DMS153 (cell line): ENCODE results near the gene GJA10.

Experiments used
- DNase-seq: peaks from one replicate; lab custom pipeline; 2025; lab: John Stamatoyannopoulos, UW

Gene GJA10

DNA sequence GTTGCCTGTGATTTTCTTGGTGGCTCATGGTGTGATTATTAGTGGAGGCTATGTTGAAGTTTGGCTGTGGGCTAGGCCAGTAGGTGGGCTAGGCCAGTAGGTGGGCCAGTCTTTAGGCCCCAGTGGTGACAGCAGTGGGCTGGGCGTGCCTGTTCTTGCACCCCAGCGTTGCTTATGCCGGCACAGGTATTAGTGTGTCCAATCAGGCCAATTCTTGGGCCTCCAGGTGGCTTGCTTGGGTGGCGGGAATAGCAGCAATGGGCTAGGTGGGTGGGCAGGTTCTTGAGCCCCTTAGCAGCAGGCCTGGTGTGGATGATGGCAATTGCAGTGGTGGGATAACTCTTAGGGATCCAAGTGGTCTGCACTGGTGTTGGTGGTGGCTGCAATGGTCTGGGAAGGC is 22.9 kb downstream of the GJA10 start:
- DNase-seq = no peak

GRCh38 chr6:89917801-89918366 is 23.6 kb downstream of the GJA10 start:
- DNase-seq = no peak

GRCh38 chr6:89921197-89921596 is 26.9 kb downstream of the GJA10 start:
- no peak for DNase-seq

- DNase-seq = no peak
These were observed 27.4 kb downstream of the GJA10 start for GRCh38 chr6:89921691-89922090.

DNA sequence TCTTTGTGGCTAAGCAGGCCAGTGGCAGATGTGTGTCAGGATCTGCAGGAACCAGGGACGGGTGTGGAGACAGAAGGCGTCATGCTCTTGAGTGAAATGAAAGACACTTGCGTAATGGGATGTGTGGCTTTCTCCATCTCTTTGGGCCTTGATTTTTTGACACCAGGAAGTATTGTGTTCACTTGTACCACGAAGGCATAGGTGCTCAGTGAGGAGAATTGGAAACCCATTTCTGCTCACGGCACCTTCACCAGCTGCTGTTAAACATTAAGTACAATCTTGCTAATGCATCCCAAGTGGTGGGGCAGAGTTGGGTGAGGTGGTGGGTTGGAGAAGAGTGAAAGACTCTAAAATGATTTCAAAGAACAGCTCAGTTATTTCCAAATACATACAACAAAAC is 30.0 kb downstream of the GJA10 start:
- no peak for DNase-seq

- DNase-seq = no peak
These were observed 31.6 kb downstream of the GJA10 start for GRCh38 chr6:89925826-89926225.

DNA sequence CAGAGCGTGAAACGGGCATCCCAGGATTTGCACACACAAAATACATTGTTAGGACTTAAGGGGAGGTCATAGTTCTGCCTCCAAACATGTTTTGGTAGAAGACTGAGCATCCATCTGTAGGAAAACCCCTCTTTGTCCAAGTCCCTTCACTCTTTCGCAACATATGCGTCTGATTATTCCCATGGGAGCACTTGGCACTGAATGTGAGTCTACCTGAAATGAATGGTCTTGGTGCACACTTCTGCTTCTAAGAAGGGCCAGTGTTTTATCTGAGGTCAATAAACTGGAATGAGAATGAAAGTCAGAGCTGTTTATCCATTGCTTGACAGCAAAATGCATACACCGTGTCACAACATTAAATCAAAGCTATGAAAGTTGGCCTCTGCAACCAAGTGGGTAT is 33.0 kb downstream of the GJA10 start:
- peak; percentile 13 for DNase-seq

DNA sequence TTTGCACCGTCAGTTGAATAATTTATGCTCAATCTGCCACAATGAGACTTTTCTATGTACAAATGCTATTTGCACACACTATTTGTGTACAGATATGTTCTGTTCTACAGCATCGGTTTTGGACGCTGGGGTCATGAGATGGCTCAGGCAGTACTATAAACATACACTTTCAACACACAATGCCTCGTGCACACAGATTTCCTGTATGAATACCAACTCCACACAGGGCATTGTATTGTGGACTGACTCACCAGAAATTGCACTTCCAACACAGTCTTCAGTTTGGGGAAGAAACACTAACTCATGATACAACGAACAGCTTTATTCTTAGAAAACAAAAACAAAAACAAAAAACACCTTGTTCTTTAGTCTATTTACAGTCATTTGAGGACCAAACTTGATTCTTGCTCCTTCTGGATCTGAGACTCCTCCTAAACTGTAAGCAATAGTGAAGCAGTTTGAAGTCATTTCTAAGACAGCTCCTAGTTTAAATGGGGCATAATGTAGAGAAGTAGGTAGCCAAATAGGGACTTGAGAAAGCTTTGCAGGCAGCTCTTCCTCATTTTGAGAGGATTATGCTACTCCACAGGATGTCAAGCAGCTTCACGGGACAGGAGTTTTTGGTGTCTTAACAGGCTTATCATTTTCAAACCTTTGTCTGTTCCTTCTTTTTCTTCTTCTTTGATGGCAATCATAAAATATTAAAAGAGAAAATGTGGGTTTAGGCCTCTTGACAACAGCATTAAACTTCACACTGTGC is 33.7 kb downstream of the GJA10 start:
- no peak for DNase-seq

DNA sequence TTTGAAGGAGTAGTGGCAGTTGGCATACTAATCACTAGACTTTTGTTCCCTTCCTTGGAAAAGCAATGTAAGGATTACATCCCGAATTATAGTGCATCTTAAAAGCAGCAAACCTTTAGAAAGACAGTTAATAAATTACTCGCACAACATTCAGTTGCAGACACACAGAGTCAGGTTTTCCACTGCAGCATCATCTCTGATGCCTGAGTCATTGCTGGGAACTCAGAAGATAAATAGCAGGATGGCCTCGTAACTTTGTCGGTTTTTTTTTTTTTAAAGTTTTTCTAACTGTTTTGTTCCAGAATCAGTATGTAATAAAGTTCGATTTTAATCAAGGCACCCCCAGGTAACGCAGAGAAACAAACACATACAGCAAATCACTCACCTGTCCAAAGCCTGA is 34.3 kb downstream of the GJA10 start:
- DNase-seq = no peak

DNA sequence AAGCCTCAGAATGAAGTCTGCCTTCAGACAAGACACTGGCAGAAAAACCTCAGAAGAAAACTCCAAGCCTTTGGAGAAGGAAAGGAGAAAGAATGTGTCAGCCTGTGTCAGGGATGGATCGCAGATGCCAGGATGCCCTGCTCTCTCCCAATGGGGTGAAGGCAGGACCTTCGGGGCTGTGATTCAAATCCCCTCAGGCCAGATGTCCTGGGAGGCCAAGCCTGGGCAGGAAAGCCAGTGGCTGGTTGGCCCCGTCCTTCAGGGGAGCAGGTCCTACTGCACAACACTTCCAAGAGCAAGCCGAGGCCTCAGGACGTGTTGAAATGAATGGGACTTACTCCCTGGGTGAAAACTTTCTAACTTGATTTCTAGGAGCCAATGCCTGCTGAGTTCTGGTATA is 36.5 kb downstream of the GJA10 start:
- DNase-seq = no peak

DNA sequence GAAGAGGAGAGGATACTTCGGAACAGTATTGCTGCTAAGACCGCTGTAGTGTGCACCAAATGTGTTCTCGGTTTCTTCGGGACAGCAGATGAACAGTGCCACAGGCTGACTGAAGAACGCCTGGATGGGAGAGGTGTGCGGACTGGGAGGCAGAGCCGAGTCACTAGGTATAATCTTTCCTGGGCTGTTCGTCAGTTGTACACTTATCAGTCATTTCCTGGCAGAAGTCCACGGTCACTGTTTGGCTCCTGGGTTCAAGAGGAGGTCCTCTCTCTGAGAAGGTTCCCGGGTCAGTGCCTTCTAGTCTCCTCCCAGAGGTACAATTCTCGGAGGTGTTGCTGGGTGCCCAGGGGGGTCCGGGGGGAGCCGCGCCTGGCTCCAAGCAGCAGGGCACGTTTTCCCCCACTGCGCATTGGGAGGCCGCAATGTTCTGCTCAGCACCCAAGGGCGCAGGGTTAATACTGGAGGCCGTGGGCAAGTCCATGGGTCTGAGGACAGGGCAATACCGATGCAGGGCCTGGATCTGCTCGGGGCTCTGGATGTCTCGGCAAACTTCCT is 38.1 kb downstream of the GJA10 start:
- no peak for DNase-seq

DNA sequence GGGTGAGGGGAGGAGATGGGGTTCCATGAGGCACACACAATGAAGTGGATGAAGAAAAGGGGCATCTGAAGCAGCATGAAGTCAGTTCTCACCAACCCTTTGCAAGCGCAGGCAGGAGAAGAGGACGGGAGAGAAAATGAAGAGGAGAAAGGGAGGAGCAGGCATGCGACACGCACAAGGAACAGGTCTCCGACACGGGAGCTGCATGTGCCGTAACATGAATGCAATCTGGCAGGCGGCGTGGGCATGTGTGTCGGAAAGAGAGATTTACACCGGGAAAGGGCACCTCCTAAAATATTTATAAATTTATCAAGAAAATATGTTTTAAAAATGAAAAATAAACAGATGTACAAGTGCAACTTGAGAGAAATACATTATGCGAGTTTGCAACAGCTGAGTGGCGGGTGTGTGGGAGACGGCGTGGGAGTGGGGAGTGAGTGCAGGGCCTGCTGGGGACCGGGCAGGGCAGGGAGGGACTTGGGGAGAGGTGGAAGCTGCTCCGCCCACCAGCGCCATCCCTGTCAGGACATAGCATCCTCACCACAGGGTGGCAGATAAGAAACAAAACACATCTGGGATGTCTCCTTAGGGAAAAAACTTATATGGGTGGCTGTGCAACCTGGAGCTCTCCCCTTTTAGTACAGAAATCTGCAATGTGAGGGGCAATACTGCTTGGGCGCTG is 40.6 kb downstream of the GJA10 start:
- no peak for DNase-seq

DNA sequence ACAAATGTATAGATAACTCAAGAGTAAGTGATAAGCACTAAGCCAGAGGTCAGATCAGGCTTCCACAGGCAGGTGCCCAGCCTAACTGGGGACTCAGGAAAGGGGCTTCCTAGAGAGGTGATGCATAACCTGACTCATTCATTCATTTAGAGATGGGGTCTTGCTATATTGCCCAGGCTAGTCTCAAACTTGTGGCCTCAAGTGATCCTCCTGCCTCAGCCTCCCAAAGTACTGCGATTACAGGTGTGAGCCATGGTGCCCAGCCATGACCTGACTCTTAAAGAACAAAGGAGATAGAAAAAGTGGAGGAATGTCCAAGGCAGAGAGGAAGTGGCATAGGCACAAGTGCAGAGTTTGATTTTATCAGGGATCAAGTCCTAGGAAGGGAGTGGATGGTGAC is 41.9 kb downstream of the GJA10 start:
- DNase-seq = no peak

DNA sequence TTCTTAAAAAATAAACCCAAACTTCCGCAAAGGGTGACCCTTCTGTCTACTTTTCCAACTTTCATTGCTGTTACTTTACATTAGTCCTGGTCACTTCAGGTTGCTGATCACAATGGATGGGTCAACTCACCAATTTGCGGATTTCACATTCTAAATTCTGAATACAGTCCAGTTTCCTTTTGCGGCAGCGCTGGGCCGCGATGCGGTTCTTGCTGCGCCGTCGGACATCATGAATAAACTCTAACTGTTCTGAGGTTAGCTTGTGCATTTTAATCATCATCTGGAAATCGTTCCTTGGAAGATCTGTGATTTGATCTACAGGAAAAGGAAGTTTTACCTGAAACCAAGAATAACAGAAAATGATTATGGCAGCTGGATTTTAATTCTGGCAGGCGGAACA is 43.7 kb downstream of the GJA10 start:
- DNase-seq = no peak

DNA sequence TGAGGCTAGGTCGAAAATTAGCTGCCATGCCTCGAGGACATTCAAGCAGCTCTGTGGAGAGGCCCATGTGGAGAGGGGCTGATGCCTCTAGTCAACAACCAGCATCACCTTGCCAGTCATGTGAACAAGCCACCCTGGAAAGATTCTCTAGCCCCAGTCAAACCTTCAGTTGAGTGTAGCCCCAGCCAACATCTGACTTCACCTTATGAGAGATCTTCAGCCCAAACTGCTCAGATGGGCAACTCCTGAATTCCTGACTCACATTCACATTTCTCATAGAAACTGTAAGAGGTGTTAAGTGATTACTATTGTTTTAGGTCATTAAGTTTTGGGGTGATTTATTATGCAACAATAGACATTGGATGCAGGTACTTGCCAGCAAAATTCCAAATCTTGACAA is 44.9 kb downstream of the GJA10 start:
- no peak for DNase-seq

DNA sequence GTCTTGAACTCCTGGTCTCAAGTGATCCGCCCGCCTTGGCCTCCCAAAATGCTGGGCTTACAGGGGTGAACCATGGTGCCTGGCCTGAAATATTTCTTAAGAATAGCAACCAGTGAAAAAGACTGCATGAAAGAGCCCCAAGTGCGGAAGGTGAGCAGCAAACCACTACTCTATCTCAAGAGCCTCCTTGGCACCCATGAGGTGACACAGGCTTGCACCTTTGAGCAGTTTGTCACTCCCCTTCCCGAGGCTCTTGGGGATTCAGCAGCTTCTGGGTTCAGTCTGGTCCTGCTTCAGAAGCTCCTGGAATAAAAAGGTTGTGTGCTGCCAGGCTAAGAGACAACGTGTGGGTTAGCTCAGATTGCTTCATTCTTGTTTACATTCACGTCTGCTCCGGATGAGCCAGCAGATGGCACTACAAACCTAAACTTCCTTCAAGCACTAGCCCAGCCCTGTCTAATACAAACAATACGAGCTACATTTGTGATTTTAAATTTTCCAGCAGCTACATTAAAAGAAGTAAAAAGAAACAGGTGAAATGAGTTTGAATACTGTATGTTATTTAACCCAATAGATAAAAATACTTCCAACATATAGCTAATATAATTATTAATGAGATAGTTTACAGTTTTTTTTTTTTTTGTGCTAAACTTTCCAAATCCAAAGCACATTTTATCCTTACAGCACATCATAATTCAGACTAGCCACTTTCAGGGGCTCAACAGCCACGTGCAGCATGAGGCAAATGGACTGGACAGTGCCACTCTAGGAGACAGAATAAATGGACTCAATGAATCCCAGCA is 46.2 kb downstream of the GJA10 start:
- DNase-seq = peak; percentile 85

- DNase-seq = peak; percentile 89
These were observed 46.9 kb downstream of the GJA10 start for GRCh38 chr6:89941031-89941762.

GRCh38 chr6:89941763-89942497 is 47.7 kb downstream of the GJA10 start:
- DNase-seq = no peak

GRCh38 chr6:89942601-89943000 is 48.3 kb downstream of the GJA10 start:
- DNase-seq = no peak

- DNase-seq = no peak
These were observed 50.0 kb downstream of the GJA10 start for GRCh38 chr6:89944181-89944755.
